GM12873 (cell line): ENCODE data around the gene WFS1.

Experiments used
- CTCF ChIP-seq: IDR thresholded peaks from 2 replicates; pipeline ENCODE4 v1.5.1; 2012; ENCODE audit warnings: low read depth, mild to moderate bottlenecking, moderate library complexity, low read length, control low read depth; ENCODE audit not compliant: insufficient read depth; ENCODE audit errors: missing control alignments

WFS1 gene

GRCh38 chr4:6226506-6226905, 43.1 kb upstream of the WFS1 start:
- TF ChIP-seq CTCF, result no peak

GRCh38 chr4:6227412-6228157, 42.1 kb upstream of the WFS1 start:
- TF ChIP-seq CTCF, result no peak

GRCh38 chr4:6228158-6229067, 41.2 kb upstream of the WFS1 start:
- no peak for TF ChIP-seq CTCF

DNA sequence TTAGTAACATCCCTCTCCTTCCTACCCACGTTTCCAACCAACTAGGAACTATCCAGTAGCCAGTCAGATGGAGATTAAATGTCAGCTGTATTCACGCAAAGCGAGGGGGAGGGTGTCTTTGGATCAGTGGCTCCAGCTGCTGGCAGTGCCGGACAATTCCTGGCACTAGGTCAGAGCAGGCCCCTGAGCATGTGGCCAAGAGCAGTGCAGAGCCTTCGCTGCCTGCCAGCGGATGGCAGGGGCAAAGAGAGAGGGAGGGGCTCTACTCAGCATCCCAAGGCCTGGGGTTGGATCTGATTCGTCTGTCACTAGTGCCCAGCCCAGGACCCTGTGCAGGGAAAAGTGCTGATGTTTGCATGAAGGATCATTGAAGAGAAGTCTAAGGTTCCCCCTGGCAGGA, 40.6 kb upstream of the WFS1 start:
- no peak for TF ChIP-seq CTCF

- no peak for TF ChIP-seq CTCF
Observed at GRCh38 chr4:6229671-6230501, 39.8 kb upstream of the WFS1 start.

DNA sequence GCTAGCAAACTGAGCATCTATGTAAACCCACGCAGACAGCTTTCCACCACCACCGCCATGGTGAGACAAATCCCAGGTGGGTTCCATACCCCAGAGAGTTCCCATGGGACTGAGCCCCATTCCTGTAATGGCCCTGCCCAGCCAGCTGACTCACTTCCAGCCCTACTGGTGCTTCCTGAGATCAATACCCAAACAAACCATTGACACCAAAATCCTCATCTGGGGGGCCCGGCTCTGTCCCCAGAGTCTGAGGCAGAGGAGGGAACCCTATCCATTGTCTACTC, 39.2 kb upstream of the WFS1 start:
- TF ChIP-seq CTCF, result no peak

DNA sequence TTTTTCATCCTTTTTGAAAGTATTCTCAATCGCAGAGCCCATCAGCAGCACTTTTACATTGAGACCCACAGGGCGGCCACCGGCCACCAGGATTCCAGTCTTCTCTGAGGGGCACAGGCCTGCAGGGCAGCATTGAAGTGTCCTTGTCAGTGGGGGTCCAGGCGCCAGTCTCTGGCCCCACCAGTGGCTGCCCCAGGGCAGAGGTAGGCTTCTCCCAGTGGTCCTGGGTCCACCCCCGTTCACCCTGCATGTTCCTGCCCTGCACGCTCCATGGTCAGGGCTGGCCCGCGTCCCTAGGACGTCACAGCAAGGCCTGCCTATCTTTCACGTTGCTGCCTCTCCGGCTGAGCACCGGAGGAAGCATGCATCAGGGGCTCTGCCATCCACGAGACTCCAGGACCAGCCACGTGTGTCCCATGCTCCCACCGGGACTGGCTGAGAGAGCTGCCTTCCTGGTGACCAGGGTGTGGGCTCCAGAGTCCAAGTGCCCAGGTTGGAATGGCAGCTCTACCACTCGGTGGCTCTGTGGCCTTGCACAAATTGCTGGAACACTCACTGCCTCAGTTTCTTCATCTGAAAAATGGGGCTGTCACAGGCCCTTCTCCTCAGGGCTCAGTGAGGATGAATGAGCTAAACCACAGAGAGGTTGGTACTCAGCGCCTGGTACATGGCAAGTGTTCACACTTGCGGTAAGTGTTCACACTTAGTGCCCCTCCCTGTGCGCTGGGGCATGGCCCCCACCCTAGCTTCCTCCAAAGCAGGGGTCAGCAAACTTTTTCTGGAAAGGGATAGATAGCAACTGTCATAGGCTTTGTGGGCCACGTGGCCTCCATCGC, 38.6 kb upstream of the WFS1 start:
- TF ChIP-seq CTCF, result no peak
